HG03460 (cell line): ENCODE results near the gene ZNF503.
A peak's percentile ranks its signal among the peaks of the same experiment; 100 is the strongest.
"Not testable (repeated sequence)": the region's sequence is repeated elsewhere in the genome, so short reads cannot be mapped to it uniquely, and the experiment has no call there.

Experiments used
- ATAC-seq: cut with Tn5 transposase; IDR thresholded peaks from one replicate; pipeline ENCODE4 v1.9.1; 2021; ENCODE audit not compliant: unreplicated experiment

ZNF503 gene

DNA sequence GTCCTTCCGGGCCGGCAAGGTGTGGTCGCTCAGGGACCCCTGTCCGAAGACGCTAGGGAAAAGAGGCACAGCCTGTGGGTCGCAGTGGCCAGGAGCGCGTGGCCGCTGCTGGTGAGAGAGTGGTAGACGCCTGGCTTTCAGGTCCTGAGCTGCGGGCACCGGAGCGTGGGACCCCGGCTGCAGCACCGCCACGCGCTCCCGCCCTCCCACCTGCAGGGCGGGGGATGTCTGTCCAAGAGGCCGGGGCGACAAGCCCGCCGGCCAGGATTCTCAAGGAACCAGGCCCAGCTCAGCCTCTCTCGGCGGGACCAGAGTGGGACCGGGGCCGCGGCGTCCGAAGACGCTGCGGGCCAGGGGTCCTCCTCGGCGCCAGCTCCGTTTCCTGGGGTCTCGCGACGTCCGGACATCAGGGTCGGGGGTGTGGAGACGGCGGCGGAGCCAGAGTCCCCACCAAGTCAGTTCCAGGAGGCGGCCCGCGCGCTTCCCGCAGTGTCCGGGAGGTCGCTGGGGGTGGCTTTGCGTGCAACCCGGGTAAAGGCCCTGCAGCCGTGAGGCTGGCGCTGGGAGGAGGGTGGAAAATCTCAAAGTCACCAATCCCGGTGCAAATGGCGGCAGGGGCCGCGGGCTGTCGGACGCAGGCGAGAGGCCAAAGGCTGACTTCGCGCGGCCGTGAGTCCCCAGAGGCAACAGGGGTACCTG is 5.5 kb downstream of the ZNF503 start:
- no peak for ATAC-seq

DNA sequence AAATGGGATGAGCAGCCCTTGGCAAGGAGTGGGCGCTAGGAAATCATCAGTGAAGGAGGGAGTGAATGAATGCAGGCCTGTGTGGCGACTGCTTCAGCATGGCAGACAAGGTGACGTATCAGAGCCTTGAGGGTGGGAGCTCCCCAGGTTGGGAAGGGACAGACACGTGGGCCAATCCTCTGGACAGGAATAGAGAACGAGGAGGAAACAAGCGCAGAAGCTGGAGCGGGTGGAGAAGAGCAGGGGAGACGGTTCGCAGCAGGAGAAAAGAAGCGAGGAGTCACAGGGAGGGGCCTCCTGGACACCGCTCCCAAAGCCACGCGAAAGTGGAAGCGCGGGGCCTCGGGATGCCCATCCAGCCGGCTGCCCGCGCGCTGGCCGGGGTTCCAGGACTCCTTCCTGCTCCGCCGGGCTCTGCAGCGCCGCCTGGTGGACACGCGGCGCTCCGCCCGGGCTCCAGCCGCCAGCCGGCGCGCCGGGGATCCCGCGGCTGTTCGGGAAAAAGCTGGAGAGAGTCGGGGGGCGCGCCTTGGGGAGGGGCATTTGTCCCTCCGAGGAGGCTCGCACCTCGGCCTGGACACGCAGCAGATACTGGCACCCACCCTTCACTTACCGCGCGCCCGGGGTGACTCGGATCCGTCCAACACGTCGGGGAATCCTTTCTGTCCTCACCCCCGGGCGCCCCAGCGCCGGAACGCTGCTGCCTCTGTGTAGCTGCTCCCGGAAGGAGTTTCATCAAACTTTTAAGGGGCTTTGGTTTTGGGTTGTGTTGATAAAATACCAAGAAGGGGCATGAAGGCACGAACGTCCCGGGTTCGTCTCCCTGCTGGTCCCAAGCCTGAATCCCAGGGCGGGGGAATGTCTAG is 6.3 kb downstream of the ZNF503 start:
- ATAC-seq = no peak

DNA sequence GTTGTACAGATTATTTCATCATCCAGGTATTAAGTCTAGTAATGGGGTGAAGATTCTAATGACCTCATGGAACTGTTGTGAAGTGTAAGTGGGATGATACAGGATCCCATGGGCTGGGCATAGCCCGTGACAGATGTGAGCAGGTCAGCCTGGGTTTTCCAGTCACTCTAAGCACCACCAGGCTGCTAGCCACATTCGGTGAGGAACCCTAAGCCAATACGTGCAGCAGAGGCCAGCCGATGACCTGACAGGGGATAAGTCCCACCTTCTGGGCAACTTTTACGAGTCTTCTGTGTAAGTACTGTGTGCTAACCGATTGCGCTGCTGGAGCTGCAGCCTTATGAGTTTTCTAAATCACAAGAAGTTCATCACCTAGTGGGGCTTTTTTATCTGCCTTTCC is 7.3 kb downstream of the ZNF503 start:
- ATAC-seq = no peak

DNA sequence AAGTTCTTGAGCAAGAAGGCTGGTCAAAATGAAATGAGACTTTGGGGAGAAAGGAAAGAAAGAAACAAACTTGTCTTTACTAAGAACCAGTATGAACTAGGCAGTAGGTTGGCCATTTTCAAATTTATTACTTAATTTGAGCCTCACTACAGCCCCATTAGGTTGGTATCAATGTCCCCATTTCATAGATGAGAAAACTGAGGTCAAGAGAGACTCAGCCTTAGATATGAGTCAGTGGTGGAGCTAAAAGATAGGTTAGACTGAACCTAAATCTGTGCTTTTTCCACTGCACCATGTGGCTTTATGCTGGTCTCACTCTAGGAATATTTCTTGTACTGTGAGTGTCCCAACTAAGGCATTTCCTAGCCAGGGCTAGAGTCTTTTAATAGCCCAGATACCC is 8.8 kb downstream of the ZNF503 start:
- no peak for ATAC-seq

DNA sequence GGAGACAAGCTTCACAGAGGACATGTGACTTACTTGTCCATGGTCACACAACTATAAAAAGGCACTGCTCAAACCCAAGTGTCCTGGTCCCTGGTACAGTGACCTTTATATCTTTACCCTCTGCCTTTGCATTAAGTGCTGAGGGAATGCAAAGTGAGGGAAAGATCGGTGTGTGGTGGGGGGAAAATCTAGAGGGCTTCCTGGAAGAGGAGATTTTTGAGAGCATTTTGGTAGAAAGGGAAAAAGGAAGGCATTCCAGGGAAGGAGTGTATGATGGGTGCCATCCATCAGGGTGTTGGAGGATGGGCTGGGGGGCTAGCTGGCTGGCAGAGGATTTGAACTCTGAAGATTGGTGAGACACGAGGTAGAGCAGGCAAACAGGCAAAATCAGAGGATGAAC is 9.3 kb downstream of the ZNF503 start:
- no peak for ATAC-seq

DNA sequence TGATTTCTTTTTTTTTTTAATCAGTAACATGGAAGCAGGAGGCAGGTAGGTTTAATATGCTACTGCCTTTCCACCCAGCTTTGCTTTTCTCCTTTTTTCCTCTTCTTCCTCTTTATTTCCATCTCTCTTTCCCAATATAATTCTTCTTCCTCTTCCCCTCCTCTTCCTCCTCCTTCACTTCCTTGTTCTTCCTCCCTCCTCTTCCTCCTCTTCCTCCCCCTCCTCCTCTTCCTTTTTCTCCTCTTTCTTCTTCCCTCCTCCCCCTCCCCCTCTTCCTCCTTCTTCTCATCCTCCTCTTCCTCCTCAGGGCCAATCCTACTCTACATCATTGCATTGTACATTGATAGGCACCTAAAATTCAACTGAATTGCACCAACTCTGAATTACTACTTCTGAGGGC is 11.4 kb downstream of the ZNF503 start:
- ATAC-seq = no peak

DNA sequence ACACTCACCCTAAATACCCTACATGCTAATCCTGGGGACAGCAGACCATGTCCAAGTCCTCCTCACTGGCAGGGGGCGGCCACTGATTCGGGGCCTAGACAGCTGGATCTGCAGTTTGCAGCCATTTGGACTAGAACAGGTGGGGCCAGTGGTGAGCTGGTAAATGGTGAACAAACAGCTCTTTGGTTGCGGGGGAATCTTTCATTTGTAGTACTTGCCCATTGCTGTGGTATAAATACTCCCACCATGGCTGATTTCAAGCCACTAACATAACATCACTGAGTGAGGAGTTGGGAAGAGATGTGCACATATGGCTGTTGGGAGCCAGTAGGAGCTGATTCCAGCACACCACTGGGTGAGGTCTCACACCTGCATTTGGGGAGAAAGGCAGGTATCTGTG is 13.5 kb downstream of the ZNF503 start:
- no peak for ATAC-seq

DNA sequence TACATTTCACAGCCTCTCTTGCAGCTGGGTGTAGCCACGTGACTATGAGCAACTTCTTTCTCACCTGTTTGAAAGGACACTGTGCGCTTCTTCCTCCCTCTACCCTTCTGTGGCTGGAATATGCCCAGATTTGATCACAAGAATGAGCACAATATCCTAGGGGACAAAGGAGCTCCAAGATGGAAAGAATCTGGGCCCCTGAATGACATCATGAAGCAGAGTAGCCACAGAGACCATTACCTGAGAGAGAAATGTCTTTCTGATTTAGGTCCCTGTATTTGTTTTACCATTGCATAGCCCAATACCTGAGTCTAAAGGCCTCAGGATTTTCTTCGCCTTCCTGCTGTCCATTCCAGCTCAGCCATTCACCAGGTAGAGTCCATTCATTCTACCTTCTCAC is 15.4 kb downstream of the ZNF503 start:
- ATAC-seq = no peak

DNA sequence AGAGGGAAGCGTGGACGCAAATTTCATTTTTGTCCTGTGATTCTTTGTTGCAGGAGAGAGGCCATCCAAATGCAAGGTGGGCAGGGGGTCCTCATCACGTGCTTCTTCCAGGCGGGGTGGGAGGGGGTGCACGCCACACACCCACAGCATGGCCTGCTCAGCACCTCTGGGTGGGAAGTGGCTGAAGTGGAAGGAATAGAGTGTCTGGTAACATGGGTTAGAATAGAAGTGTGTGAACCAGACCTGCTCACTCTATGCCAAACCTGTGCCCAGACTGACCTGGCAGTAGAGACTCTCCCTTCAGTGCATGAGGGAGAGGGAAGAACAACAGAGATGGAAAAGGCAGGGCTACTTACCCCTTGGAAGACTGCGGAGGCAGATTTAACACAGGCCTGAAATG is 21.7 kb downstream of the ZNF503 start:
- no peak for ATAC-seq

DNA sequence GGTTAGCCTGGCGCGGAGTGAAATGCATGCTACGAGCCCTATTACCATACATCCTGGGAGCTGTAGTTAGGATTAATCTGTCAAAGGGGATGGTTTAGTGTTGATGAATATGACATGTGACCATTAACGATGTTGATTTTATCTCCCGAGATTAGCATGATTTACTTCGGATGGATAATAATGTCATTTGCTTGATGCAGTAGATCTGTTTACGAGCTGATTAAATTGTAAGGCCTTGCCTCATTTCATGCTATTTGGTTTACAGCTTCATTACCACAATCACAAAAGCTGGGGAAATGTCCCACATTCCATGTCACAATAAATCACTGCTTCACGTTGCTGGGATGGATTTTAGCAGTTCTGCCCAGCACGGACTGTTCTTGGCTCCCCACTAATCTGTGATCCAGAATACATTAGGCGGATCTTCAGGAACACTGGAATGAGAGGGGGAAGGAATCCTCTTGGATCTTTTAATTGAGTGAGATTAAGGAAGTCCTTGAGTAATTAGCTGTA is 22.3 kb downstream of the ZNF503 start:
- ATAC-seq = no peak

DNA sequence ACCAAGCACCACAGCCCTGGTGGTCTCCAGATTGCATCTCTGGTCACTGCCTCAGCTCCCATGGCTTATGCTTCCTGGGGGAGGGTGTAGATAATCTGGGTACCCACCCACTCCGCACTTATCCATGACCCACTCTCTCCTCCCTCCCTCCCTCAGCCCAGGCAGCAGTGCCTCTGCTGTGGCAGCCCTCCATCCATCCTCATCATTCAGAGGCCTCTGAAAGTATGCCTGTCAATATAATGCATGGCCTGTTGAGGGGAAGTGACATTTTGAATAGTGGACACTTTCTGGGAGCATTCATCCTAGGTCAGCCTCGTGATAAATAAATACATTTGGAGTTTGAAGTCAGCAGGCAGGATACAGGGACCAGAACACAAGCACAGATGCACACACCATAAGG is 23.2 kb downstream of the ZNF503 start:
- no peak for ATAC-seq

DNA sequence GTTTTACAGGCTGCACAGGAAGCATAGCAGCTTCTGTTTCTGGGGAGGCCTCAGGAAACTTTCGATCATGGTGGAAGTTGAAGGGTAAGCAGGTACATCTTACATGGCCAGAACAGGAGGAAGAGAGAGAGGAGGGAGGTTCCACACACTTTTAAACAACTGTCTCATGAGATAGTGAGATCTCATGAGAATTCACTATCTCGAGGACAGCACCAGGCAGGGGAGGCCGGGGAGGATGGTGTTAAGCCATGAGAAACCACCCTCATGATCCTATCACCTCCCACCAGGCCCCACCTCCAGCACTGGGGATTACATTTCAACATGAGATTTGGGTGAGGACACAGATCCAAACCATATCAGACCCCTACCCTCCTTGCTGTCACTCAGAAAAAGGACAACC is 23.7 kb downstream of the ZNF503 start:
- ATAC-seq = no peak

DNA sequence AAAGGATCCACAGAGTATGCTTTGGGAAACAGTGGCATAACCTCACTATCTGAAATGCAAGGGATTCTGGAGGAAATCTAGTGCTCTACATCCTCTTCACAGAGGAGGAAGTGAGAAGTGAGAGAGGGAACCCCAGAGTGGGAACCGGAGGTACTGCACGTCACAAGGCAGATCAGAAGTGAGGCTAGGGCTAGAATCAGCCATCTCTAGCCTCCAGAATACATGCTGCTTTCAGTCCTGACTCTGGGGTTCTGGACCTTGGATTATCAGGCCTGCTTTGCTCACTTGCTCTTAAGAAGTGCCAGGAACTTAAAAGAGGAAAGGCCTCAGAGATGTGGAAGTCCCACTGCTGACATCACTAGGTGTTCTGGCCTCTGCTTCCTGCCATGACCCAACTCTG is 25.7 kb downstream of the ZNF503 start:
- peak; percentile 78 for ATAC-seq

DNA sequence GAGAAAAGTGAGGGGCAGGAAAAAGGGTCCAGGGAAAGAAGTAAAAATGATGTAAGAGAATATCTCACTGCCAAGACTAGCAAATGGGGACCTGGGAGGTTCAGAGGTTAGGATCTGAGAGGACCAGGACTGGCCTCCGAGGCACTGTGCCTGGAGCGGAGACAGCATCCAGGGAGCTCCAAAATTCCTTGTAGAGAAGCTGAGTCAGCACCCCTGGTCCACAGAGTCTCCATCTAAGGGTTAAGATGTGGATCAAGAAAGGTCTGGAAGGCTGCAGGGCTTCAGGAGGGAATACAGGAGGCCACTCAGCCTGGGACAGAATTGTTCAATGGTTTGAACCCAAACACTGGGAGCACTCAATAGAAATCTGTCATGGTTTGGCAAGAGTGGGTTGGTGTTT is 30.6 kb downstream of the ZNF503 start:
- ATAC-seq = no peak

DNA sequence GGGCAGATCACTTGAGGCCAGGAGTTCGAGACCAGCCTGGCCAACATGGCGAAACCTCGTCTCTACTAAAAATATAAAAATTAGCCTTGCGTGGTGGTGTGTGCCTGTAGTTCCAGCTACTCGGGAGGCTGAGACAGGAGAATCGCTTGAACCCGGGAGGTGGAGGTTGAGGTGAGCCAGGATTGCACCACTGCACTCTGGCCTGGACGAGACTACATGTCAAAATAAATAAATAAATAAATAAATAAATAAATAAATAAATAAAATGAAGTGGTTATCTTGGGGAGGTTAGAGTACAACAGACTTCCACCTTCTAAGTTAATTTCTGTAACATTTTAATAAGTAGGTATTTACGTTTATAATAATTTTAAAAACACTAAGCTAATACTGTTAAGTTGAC is 31.7 kb downstream of the ZNF503 start:
- ATAC-seq = not testable (repeated sequence)

DNA sequence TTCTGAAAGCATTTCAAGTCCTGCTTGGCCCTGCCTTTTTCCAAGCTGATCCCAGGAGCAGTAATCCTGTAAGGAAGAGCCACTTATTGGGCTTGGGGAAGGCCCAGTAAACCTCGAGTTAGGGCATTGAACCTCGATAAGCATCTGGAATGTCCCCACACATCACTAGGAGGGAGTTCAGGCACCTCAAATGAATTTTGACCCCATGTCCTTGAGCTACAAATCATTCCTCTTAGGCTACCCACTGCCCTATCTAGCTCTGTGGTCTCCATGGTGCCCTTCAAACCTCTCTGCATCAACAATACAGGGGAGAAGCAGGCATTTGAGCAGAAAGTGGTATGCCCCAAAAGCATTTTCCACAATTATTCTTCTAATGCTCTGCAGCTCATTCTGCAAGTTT is 33.7 kb downstream of the ZNF503 start:
- ATAC-seq = no peak

DNA sequence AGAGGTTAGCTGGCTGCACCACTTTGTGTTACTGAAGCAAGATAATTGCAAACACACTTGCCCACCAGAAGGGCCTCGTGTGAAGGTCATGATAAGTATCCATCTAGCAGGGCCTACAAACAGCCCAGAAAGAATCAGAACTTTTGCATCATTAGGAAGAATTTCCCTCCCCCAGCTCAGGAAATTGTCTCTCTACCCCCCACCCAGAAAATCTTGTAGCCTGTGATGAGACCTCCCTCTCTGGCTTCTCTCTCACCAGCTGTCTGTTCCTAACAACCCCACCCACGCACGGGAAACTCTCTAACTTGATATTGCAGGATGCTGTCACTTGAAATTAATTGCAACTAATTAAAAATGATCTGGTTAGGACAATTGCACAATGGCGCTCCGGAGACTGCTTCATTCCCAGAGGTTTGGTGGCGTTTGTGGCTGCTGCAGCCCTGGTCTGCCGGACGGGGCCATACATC is 34.5 kb downstream of the ZNF503 start:
- no peak for ATAC-seq

DNA sequence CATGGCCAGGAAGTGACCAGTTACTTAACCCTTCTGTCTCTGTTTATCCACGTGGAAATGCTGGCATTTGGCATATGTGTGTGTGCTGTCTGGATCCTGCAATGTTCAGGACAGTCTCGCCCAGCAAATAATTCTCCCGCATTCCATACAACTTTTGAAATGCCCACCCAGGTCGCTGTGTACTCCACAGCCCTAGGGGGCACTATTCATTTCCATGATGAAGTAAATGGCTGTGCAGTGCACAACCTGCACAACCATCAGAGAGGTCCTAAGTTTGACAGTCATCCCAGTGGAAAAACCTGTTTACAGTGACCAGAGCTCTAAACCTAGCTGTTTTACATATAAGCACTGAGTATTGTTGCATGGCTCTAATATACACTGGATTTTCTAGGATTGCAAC is 38.1 kb downstream of the ZNF503 start:
- no peak for ATAC-seq

DNA sequence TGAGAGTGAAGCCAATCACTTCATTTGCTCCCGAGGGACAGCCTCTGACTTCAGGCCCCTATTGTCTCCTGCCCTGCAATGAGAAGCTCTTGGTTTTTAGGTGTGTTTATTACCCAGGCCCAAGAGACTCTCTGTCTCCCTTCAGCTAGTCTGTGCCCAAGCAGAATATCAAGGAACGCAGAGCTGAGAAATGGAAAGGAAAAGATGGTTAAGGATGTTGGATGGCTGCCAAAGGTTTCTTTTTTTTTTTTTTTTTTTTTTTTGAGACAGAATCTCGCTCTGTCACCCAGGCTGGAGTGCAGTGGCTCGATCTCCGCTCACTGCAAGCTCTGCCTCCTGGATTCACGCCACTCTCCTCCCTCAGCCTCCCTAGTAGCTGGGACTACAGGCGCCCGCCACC is 41.7 kb downstream of the ZNF503 start:
- not testable (repeated sequence) for ATAC-seq

DNA sequence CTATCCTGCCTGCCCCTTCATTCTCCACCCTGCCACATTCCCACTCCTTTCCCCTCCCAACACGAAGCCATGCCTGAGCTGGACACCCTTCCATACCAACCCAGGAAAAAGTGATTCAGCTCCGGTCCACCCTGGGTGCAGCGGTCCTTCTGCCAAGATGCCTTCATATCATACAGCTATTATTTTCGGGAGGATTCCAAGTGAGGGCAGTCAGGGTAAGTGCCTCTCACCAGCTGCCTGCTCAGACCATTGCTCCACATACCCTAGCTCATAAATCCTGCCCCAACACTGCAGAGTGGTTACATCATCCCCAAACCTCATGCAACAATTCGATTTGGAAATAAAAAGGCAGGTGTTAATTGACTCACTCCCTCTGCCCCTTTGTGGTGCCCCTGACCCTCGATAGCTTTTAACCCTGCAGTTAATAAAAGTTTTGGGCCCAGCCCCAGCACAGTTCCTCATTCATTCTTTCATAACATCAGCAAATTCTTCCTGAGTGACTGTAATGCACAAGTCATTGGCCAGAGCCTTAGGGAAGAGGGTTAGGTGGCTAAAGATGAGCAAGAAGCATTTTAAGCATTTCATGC is 42.6 kb downstream of the ZNF503 start:
- no peak for ATAC-seq

DNA sequence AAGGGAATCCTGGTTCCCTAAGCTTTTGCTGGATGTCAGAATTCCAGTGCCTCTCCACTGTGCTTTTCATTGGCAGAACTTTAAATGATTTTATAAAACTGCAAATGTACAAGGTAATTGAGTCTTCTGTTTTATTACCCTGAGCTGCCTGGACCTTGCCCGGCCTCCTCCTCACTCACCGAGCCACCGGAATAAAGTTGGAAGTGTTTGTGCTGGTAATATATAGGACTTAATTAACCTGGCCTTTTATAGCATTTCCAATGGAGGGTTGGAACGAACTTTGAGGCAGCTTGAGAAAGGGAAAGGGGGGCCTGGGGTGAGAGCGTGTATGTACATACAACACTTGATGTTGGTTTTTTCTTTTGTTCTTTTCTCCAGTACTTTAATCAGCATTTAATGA is 43.4 kb downstream of the ZNF503 start:
- ATAC-seq = no peak

DNA sequence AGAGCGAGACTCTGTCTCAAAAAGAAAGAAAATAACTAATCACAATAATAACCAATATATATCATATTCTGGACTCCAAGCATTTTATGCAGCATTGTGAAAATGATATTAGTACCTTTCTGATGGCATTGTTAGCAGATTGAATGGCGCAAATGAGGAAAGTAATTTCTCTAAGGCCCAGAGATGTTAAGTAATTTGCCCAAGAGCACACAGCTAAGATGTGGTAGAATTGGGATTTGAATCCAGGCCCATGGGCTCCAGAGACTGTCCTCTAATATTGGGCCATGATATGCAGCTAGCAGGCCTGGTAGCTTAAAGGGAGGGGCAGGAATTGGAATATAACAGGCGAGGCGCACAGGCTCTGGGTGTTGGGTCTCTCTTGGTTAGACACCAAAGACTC is 44.1 kb downstream of the ZNF503 start:
- ATAC-seq = no peak
